HK-2 (cell line): Measurements from ENCODE around the gene BAMBI.
"Not testable (repeated sequence)": the region's sequence is repeated elsewhere in the genome, so short reads cannot be mapped to it uniquely, and the experiment has no call there.

Experiments
- DNase-seq: peaks from one replicate; pipeline ENCODE4 v3.0.0-alpha.2; 2018; ENCODE audit not compliant: unreplicated experiment

Gene BAMBI

GRCh38 chr10:28676968-28677887 lies at the start of gene BAMBI:
BAMBI (plus strand) TSS chr10:28677521; CDS start chr10:28677898, 377 bp downstream.
- DNase-seq: peak; percentile 79

- DNase-seq: peak; percentile 53
These were observed 49.0 kb upstream of the BAMBI start for GRCh38 chr10:28628184-28628893.

- DNase-seq: no peak
These were observed 45.3 kb upstream of the BAMBI start for GRCh38 chr10:28631896-28632583.

- DNase-seq: no peak
These were observed 44.8 kb upstream of the BAMBI start for GRCh38 chr10:28632584-28632945.

- no peak for DNase-seq
These were observed 43.6 kb upstream of the BAMBI start for GRCh38 chr10:28633750-28634149.

- DNase-seq: no peak
These were observed 40.0 kb upstream of the BAMBI start for GRCh38 chr10:28637346-28637745.

GRCh38 chr10:28638392-28638791 lies 38.9 kb upstream of the BAMBI start:
- no peak for DNase-seq

GRCh38 chr10:28640551-28640950 lies 36.8 kb upstream of the BAMBI start:
- no peak for DNase-seq

- DNase-seq: no peak
These were observed 32.7 kb upstream of the BAMBI start for GRCh38 chr10:28644647-28645046.

GRCh38 chr10:28652106-28652505 lies 25.2 kb upstream of the BAMBI start:
- DNase-seq: no peak

GRCh38 chr10:28652703-28653102 lies 24.6 kb upstream of the BAMBI start:
- no peak for DNase-seq

GRCh38 chr10:28658824-28659223 lies 18.5 kb upstream of the BAMBI start:
- not testable (repeated sequence) for DNase-seq

GRCh38 chr10:28661035-28661434 lies 16.3 kb upstream of the BAMBI start:
- no peak for DNase-seq

- DNase-seq: peak; percentile 45
These were observed 13.5 kb upstream of the BAMBI start for GRCh38 chr10:28663576-28664368.

- DNase-seq: no peak
These were observed 13.0 kb upstream of the BAMBI start for GRCh38 chr10:28664369-28664740.

- no peak for DNase-seq
These were observed 10.4 kb upstream of the BAMBI start for GRCh38 chr10:28666751-28667467.

- no peak for DNase-seq
These were observed 8.7 kb upstream of the BAMBI start for GRCh38 chr10:28668363-28669226.

GRCh38 chr10:28669227-28670173 lies 7.8 kb upstream of the BAMBI start:
- DNase-seq: no peak

- DNase-seq: no peak
These were observed 2.5 kb upstream of the BAMBI start for GRCh38 chr10:28674782-28675181.
